AG04449 (cell line): ENCODE measurements around the gene RAB31.

Experiments used
- CTCF ChIA-PET: fragments of 350-600 bp; formaldehyde crosslinking; extraction: SDS; loops from one replicate; lab custom pipeline; 2021; ENCODE audit warnings: antibody characterized with exemption; lab: Yijun Ruan, JAX
- POLR2A ChIA-PET: fragments of 400-600, 350-600 bp; formaldehyde crosslinking; extraction: SDS; loops from one replicate; lab custom pipeline; 2020; ENCODE audit warnings: antibody characterized with exemption, inconsistent platforms; lab: Yijun Ruan, JAX
- DNase-seq: peaks from one replicate; pipeline ENCODE4 v3.0.0-alpha.2; 2010; ENCODE audit warnings: low read depth, low spot score
- H3K4me3 ChIP-seq: 2 replicates; pipeline ENCODE4 v1.5.1; 2011; ENCODE audit warnings: low read depth, mild to moderate bottlenecking, control low read depth, low read length
- TF ChIP-seq, protein P1 (sequence below): IDR thresholded peaks from one replicate; pipeline ENCODE4 v1.5.1; 2011; ENCODE audit warnings: mild to moderate bottlenecking, moderate library complexity, low read length, control low read depth, inconsistent platforms; ENCODE audit not compliant: insufficient read depth; ENCODE audit errors: missing control alignments

The RAB31 gene

DNA sequence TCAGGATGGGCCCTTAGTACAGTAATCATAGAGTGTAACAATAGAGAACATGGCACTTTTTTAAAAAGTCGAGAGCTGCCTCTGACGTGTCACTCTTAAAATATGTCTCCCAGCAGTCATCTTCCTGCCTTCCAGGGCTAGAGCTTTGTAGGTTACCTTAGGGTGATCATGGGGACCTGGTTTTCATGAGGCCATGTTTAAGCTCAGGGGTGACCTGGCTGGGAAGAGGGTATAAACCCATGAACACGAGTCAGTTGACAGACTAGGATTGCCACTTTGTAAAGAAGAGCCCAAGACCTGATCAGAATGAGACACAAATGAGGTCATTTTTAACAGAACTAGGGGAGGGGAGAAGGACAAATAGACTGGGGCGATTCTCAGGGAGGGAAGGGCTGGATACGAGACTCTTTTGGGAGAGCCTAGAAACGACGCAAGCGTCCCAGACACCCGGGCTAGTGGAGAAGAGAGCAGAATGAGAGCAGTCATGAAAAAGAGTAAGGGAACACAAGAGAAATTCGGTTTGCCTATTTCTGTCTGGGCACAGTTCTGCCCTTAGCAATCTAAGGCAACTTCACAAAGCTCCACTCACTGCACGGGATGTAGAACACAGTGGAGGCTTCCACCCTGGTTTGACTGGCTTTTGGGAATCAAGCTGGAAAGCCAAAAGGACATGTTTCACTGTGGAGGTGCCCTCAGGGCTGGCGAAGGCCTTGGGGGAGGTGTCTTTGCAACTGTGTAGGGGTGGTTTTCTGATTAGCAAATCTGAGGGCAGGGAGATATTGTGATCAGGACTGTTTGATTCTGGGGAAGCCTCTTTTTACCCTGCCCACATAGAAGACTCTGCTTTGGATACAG lies 1.8 kb upstream of the RAB31 start:
- TF ChIP-seq, protein P1, sequence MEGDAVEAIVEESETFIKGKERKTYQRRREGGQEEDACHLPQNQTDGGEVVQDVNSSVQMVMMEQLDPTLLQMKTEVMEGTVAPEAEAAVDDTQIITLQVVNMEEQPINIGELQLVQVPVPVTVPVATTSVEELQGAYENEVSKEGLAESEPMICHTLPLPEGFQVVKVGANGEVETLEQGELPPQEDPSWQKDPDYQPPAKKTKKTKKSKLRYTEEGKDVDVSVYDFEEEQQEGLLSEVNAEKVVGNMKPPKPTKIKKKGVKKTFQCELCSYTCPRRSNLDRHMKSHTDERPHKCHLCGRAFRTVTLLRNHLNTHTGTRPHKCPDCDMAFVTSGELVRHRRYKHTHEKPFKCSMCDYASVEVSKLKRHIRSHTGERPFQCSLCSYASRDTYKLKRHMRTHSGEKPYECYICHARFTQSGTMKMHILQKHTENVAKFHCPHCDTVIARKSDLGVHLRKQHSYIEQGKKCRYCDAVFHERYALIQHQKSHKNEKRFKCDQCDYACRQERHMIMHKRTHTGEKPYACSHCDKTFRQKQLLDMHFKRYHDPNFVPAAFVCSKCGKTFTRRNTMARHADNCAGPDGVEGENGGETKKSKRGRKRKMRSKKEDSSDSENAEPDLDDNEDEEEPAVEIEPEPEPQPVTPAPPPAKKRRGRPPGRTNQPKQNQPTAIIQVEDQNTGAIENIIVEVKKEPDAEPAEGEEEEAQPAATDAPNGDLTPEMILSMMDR = no peak
- DNase-seq = no peak
- ChIA-PET POLR2A (no interaction called here), CTCF (interaction anchor here (1.0 to 2.1 kb wide), 4 partner anchors 10 to 245 kb away, joined by 3 to 8 read pairs (median 6); no protein-coding TSS in a partner anchor)
- H3K4me3 ChIP-seq = no peak overlapping the region

GRCh38 chr18:9707381-9708056 lies 582 bp upstream of the RAB31 start:
- peak overlapping the region; percentile 72 for H3K4me3 ChIP-seq
- ChIA-PET CTCF (interaction anchor here (1.0 kb wide), 1 partner anchor 257 kb away, joined by 3 read pairs; no protein-coding TSS in a partner anchor), POLR2A (interaction anchor here (0.6 to 1.0 kb wide), 4 partner anchors 10 to 206 kb away, joined by 3 read pairs; partner anchors contain the start of gene VAPA)
- no peak for DNase-seq
- TF ChIP-seq, protein P1 = no peak

- CTCF ChIA-PET = no interaction called here
These were observed 568 bp downstream of the RAB31 start for GRCh38 chr18:9708434-9709303.

GRCh38 chr18:9709304-9709877 lies 1.3 kb downstream of the RAB31 start:
- TF ChIP-seq, protein P1 = no peak
- DNase-seq = no peak
- H3K4me3 ChIP-seq = peak overlapping the region; percentile 72
- ChIA-PET POLR2A (no interaction called here), CTCF (no interaction called here)

More at GRCh38 chr18:9708434-9709303, 568 bp downstream of the RAB31 start:
- POLR2A ChIA-PET = interaction anchor here (0.9 to 1.0 kb wide), 2 partner anchors 9 to 205 kb away, joined by 3 read pairs; partner anchors contain the start of gene VAPA
- TF ChIP-seq, protein P1 = no peak
- H3K4me3 ChIP-seq = peak overlapping the region; percentile 72
- DNase-seq = no peak

DNA sequence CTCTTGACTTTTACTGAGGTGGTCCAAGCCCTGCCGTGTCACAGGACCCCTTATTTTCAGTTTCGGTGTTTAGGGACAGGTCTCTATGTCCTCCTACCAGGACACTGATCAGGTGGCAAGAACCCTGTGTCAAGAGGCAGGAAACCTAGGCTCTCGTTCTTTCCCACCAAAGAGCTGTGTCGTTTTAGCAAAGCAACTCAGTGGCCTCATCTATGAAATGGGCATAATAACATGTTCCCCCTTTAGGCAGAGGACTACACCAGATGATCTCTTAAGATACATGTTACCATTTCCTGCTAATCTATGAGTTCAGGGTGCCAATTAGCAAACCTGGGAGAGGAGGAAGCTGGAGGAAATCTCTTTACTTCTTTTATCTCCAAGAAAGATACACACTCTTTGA lies 1.9 kb downstream of the RAB31 start:
- ChIA-PET CTCF (interaction anchor here (1.2 kb wide), 1 partner anchor 33 kb away, joined by 3 read pairs; no protein-coding TSS in a partner anchor), POLR2A (no interaction called here)
- TF ChIP-seq, protein P1 = no peak
- no peak for DNase-seq
- peak overlapping the region; percentile 72 for H3K4me3 ChIP-seq
